Left colon (tissue), 2 donors: ENCODE measurements around the gene CACYBP. TPM values are rescaled to one million over a fixed set of nuclear protein-coding genes. Genes with fewer than 3 reads are reported as not detected.
"Not testable (repeated sequence)": the region's sequence is repeated elsewhere in the genome, so short reads cannot be mapped to it uniquely, and the experiment has no call there.

Experiments used
- ATAC-seq: fragments of 200-7000 bp; cut with Tn5 transposase; one replicate; pipeline ENCODE4 v1.9.1; 2020; ENCODE audit warnings: mild to moderate bottlenecking, moderate library complexity
- DNase-seq, 2 donors: peaks; one replicate each; pipeline ENCODE4 v3.0.0-alpha.2; 2020
- intact Hi-C, 2 donors: fragments of 100-400 bp; cut with DNase I in 1 of 2; cut with micrococcal nuclease in 1 of 2; formaldehyde crosslinking; loops; one replicate each; pipeline versions ENCODE4 v1.11.2 to v1.14.0; 2022; cut with DNase I, micrococcal nuclease
- total RNA-seq, 2 donors: library from RNA; stranded (reverse); fragmentation: NEBNext Ultra II Directional; extraction: Animal tissue kit (Norgen Biotek cat#: 25700); gene quantifications; one replicate each; pipeline ENCODE4 v1.2.1, GENCODE V29; 2021
- donor health status: DM: no; HTN: no; CAD: no.
- donor health status: DM: yes; HTN: yes; CAD: no.

Gene CACYBP
- total RNA-seq, 2 donors from 2014 or later: 46.0 to 55.6 TPM

DNA sequence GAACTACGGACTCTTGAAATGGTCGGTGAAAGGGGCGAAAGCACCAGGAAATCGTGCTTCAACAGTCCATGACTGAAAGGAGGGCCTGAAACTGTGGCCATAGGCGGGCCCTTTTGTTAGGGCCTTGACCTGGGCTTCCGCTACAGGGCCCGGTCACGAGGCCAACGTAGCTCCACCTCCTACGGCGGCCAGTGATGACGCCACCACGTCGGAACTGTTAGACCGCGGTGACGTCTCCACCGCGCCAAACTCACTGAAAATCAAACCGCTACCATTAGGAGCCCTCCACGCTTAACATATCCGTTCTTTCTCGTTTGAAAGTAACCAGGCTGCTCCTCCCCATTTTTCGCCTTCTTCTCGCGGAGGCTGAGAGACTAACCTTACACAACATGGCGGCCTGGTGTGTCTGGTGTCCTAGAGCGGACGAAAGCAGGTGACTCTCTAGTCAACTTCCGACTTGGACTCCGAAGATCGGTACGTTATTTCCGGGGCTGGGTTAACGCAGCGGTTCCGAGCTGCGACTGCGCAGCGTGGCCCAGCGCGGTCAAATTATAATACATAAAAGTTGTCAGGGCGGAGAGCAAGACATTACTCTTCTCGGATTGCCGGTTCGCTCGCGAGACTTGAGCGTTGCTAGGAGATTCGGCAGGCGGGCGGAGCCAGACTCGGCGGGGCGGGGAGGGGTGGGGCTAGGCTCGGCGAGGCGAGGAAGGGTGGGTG lies 371 bp upstream of the CACYBP start:
- intact Hi-C loops: no loop called here
- peak; percentile 98 to 99 for DNase-seq
- peak; percentile 81 for ATAC-seq

DNA sequence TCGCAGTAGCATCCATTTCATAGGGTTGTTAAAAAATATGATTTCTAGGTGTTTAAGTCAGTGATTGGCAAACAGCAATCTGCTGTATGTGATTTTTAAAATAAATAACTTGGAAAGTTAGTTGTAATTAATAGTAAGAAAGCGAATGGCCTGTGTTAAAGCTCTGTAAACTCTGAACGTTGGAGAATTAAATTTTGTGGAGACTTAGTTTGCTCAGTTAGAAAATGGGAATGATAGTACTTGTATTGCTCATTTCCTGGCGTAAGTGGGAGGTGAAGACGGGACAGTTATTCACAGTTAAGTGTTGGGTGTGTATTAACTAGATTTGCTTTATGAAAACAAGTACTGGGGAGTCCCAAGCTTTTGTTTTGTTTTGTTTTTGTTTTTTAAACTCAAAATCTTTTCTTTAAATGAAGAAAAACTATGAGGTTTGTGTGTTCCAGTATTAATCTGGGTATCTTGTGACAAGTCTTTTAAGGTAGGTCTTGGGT lies 995 bp downstream of the CACYBP start:
- DNase-seq (no peak), ATAC-seq (no peak)
- intact Hi-C loops: no loop called here

DNA sequence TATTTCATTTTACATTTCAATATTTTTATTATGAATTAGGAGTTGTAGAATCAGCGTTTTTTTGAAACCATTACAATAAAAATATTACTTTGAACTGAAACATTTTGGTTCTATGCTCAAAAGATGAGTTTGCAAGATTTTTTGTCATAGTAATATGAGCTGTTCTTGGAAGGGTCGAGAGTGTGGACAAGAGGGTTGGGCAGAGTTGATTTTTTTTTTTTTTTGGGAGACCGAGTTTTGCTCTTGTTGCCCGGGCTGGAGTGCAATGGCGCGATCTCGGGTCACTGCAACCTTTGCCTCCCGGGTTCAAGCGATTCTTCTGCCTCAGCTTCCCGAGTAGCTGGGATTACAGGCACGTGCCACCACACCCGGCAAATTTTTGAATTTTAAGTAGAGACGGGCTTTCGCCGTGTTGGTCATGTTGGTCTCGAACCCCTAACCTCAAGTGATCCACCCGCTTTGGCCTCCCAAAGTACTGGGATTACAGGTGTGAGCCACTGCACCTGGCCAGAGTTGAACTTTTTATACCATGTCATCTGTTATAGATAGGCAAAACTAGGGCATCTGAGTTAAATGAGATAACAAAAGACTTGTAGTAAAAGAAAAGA lies 3.3 kb downstream of the CACYBP start:
- DNase-seq (no peak), ATAC-seq (no peak)
- intact Hi-C loops: no loop called here

DNA sequence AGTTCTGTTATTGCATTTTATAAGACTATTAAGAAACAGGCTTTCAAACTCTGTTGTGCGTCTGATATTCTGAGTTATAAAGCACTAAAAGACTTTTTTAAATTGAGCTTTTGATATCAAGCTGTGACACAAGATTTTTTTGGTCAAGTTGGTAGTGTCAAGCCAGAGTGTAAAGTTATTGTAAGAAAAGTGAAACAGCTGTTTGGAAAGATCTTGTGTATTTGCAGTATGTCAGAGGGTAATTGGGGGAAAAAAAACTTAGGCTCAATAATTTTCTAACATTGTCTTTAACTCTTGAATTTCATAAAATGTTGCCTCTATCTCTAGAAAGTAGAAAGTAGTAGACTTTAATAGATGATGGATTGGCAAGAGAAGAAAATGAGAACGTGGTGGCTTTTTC lies 3.8 kb downstream of the CACYBP start:
- intact Hi-C loops: no loop called here
- DNase-seq (no peak), ATAC-seq (no peak)

DNA sequence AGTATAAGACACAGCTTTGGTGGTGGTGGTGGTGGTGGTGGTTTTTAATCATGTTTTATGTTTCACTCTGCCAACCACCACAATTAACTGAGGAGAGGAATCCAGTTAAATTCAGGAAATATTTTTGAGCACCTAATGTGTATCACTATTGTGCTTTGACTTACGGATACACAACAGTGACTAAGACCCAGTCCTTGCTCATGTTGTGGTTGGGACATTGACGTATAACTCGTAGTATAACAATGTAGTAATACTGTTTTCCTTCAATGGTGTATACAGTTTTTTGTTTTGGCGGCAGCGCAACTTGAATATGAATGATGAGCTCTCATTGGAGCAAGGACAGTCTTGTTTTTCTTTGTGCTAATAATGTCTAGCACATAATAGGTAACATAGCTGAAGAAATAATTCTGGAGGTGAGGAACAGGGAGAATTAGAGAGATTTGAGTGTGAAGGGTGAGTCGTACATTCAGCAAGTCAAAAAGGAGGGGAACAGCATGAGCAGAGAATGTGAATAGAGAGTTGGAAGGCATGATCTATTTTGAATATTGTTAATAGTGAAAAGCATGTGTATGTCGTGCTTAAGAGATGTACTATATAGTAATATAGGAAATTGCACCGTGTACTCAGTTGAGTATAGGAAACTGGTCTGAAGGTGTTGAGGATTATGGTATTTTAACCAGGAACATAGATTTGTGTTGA lies 5.5 kb downstream of the CACYBP start:
- DNase-seq (no peak), ATAC-seq (no peak)
- intact Hi-C loops: no loop called here

DNA sequence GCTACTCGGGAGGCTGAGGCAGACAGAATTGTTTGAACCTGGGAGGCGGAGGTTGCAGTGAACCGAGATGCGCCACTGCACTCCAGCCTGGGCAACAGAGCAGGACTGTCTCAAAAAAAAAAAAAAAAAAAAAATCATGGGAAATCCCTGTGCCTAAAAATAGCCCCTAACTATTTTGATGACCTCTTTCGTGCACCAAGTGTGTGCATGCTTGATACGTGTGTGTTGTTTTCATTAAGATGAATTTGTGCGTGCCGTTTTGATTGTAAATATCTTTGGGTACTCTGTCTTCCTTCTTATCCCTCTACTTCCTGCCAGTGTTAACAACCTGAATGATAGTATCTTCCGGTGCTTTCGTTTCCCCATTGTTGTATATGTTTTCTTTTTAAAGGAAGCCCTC lies 9.8 kb downstream of the CACYBP start:
- ATAC-seq: no peak
- intact Hi-C loops: no loop called here

DNA sequence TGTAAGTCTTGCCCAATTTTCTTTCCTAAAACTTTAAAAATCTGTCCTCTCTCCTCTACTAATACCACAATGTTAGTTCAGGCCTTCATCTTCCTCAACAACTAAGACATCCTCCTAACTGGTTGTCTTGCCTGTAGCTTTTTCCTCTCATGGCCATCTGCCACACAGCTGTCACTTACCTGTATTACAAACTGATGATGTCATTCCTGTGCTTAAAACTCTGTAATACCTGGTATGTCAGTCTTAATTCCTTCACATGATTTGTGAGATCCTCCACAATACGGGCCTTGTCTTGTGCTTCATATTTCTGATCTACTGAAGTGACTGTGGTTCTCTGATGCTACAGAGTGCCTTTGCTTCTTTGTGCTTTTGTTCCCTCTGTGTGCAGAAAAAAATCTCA lies 13.7 kb downstream of the CACYBP start:
- ATAC-seq: no peak
- no peak for DNase-seq
- intact Hi-C loops: no loop called here

More for the DNA sequence above, 9.8 kb downstream of the CACYBP start:
- DNase-seq: no peak

DNA sequence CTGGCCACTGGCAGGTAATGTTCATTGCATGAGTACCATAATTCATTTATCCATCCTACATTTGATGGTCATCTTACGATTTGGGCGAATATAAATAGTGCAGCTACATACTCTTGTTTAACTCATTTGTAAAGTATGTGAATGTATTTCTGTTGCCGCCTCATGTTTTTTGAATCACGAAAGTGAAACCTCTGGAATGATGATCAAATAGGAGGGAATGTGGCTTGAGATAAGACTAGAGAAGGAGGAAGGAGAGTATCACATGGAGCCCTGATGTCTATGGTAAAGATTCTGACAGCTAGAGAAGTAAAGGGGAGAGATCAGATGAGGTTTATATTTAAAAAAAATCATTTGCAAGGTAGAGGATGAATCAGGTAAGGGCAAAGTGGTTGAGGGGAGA lies 15.5 kb downstream of the CACYBP start:
- DNase-seq (no peak), ATAC-seq (no peak)
- intact Hi-C loops: no loop called here

DNA sequence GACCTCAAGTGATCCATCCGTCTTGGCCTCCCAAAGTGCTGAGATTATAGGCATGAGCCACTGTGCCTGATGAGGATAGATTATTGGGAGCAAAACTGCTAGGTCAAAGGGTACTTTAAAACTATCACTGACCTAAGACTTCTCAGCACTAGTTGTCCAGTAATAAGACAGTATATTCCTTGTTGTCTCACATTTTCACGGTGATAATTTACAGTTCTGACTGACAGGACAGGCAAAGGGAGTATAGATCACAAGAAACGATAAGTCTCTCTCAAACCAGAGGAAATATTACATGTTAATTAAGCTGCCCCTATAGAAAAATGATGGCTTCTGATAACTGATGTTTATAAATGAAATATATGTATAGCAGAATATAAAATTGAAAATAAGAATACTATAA lies 19.8 kb downstream of the CACYBP start:
- no peak for DNase-seq
- no peak for ATAC-seq
- intact Hi-C loops: no loop called here

DNA sequence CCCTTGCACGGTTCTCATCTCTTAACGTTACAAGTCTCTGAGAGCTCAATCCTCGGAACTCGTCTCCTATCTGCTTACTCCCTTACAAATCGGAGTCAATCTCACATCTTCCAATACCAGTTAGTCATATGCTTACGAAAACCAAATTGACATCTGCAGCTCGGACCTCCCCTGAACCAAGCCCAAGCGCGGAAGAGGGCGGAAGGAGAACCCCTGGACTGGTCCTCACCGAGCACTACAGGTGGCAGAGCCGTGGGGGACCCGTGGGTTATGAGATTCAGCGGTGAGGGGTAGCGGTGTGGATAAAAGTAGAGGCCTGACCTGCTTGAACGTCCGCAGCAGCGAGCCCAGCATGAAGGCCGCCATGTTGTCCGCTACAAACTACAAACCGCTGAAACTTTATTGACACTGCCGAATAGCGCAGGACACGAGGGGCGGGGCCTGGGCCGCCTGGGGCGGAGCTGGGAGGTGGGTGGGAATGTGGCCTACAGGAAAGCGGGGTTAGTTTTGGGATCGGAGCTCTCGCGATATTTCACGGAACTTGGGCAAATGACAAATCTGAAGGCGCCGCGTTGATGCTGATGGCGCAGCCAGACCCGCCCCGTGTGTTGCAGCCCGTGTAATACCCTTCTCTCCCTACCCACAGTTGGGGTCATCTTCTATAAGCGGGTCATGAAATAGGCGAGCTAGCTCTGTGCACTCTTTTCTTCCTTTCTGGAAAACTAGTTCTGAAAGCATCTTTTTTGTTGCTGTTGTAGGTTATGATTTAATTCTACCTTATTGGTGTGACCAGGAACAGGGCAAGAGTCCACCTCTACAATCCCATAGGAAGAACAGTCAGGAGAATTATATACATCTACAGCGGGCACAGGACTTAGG lies 23.5 kb downstream of the CACYBP start, which contains the start of gene MRPS14:
MRPS14 (minus strand) TSS at position 383 of the 879 bp plus-strand sequence; CDS start at position 366, 17 bp downstream.
- ATAC-seq: peak; percentile 98
- intact Hi-C loops: no loop called here

DNA sequence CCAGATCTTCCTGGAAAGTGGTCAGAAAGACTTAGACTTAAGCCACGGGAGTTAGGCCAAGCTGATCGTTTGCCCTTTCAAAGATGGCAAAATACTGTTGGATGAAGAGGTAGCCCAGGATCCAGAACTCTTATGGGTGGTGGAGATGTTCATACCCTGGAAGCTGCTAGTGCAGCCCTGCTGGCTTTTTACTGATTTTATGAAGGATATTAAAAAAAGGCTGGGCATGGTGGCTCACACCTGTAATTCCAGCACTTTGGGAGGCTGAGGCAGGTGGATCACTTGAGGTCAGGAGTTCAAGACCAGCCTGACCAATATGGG lies 24.1 kb downstream of the CACYBP start:
- ATAC-seq, intact Hi-C loops, DNase-seq: not testable (repeated sequence)

More for the DNA sequence above, 23.5 kb downstream of the CACYBP start, which contains the start of gene MRPS14:
- DNase-seq: peak; percentile 98

DNA sequence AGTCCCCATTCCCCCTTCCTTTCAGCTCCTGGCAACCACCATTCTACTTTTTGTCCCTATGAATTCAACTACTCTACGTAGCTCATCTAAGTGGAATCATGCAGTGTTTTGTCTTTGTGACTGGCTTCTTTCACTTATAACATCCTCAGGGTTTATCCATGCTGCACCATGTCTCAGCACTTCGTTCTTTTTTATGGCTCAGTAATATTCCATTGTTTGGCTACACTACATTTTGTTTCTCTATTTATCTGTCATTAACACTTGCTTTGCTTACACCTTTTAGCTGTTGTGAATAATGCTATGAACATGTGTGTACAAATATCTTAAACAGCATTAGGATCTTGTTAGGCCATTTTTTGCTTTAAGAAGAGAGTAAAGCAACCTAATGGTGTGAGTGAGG lies 25.0 kb downstream of the CACYBP start:
- no peak for DNase-seq
- intact Hi-C loops: no loop called here
- ATAC-seq: no peak

DNA sequence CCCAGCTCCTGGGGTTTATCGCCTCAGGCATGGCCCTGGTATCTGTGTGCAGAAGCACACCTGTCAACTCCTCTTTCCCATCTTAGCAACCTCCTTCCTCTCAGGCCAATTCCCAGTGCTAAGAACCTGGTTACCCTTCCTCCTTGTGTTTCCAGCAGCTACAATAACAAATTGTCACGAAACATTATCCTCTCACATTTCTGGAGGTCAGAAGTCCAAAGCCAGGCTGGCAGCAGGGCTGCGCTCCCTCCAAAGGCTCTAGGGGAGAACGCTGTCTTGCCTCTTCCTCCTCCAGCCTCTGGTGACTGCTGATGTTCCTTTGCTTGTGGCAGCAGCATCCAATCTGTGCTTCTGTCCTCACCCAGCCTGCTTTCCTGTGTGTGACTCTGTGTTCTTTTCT lies 34.2 kb downstream of the CACYBP start:
- ATAC-seq: no peak
- DNase-seq: no peak
- intact Hi-C loops: loop anchor here in 1 of 2 donors (5.0 to 10.0 kb wide), 2 partner anchors 93 to 281 kb away; no protein-coding TSS in a partner anchor

DNA sequence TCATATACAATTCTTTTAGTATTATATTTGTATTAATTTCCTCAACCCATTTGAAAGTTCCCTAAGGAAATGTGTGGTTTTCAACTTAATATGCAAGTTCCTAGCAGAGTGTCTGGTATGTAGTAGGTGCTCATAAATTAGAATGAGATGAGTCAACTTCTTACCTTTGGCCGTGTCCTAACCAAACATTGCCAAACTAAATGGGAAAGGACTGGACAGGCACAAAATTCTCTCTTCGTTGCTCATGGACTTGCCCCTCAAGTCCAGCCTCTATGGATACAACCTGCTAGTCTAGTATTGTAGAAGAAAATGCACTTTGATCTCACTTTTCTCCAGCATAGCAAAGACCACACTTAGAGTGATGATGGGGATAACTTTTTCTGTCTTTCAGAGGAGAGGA lies 35.0 kb downstream of the CACYBP start:
- ATAC-seq (no peak), DNase-seq (no peak)
- intact Hi-C loops: loop anchor here in 1 of 2 donors (5.0 to 10.0 kb wide), 2 partner anchors 93 to 280 kb away; no protein-coding TSS in a partner anchor

DNA sequence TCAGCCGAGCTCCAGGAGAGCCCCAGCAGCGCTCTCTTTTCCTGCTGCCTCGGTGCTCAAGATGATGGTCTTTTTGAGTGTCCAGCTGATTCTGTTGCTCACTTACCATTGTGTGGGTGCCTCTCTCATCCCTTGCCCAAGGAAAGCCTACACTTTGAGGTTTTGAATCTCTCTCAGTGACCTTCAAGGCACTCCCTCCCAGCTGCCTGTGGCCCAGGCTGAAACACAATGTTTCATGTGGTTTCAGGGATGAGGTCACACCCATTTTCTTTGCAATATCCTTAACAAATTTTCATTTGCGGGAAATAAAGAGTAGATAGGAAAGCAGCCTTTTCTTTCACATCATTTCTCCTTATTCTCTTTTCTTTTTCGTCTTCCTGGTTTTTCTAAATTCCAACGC lies 36.1 kb downstream of the CACYBP start:
- ATAC-seq: no peak
- intact Hi-C loops: loop anchor here in 1 of 2 donors (10.0 kb wide), 1 partner anchor 279 kb away; no protein-coding TSS in a partner anchor
- DNase-seq: no peak

DNA sequence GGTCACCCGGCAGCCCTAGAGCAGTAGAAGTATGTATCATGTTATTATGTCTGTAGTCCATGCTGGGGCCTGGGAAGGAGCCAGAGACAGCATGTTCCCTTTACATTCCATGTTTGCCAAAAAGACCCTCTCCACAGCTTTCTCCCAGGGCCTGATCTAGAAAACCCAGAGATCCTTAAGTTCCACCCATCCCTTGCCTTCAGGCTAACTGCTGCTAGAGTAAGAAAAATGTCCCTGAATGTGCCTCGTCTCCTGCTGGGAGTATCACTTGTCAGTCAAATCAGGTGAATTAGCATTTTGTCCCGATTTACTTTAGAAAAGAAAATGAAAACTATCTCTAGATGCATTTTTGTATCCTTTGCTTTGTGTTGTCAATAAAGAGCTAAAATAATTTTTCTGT lies 36.7 kb downstream of the CACYBP start:
- intact Hi-C loops: loop anchor here in 1 of 2 donors (10.0 kb wide), 1 partner anchor 278 kb away; no protein-coding TSS in a partner anchor
- ATAC-seq (no peak), DNase-seq (no peak)

DNA sequence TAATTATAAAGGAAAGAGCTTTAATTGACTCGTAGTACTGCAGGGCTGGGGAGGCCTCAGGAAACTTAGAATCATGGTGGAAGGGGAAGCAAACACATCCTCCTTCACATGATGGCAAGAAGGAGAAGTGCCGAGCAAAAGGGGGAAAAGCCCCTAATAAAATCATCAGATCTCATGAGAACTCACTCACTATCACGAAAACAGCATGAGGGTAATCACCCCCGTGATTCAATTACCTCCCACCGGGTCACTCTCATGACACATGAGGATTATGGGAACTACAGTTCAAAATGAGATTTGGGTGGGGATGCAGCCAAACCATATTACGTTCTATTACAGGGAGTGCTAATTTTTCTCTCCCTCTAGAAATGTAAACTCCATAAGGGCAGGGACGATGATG lies 37.7 kb downstream of the CACYBP start:
- no peak for ATAC-seq
- intact Hi-C loops: loop anchor here in 1 of 2 donors (10.0 kb wide), 1 partner anchor 277 kb away; no protein-coding TSS in a partner anchor
- no peak for DNase-seq

DNA sequence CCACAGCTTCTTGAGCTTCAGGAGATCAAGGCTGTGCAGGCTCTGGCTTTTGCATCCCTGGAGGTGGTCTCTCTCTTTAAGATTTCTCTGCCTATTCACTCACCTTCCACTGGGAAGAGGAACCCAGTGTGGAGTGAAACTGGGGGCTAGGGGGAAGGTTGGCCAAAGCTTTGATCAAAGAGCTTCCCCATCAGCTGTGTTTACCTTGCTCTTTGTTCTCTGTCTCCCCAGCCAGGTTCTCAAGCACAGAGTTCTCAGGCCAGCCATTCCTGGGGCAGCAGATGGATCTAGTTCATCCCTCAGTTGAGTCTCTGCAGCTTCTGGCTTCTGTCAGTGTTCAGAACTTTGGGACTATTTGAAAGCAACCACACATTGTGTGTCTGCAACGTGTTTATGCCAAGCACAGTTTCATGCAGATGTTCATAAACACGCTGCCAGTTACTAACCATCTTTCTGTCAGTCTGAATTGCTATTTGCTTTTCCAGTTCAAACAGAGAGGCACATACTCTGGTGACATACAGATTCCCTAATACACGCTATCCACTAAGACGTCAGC lies 40.7 kb downstream of the CACYBP start:
- intact Hi-C loops: no loop called here

More for the DNA sequence above, 40.7 kb downstream of the CACYBP start:
- ATAC-seq: no peak
- no peak for DNase-seq
